ENCODE results near the gene HMCN1.

GRCh38 chr1:186139115-186139514 lies 404.9 kb downstream of the HMCN1 start:
- TF ChIP-seq, protein P1, sequence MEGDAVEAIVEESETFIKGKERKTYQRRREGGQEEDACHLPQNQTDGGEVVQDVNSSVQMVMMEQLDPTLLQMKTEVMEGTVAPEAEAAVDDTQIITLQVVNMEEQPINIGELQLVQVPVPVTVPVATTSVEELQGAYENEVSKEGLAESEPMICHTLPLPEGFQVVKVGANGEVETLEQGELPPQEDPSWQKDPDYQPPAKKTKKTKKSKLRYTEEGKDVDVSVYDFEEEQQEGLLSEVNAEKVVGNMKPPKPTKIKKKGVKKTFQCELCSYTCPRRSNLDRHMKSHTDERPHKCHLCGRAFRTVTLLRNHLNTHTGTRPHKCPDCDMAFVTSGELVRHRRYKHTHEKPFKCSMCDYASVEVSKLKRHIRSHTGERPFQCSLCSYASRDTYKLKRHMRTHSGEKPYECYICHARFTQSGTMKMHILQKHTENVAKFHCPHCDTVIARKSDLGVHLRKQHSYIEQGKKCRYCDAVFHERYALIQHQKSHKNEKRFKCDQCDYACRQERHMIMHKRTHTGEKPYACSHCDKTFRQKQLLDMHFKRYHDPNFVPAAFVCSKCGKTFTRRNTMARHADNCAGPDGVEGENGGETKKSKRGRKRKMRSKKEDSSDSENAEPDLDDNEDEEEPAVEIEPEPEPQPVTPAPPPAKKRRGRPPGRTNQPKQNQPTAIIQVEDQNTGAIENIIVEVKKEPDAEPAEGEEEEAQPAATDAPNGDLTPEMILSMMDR (IDR thresholded peaks at IDR 0.05), result no peak
- TF ChIP-seq JUND (IDR thresholded peaks at IDR 0.05) (no peak), TCF12 (IDR thresholded peaks at IDR 0.05) (no peak), ELF1 (IDR thresholded peaks at IDR 0.05) (no peak), FOXJ3 (CRISPR knock-in tag; IDR thresholded peaks at IDR 0.05) (no peak)
